Measurements from ENCODE around the gene GABBR2. TPM values are rescaled to one million over a fixed set of nuclear protein-coding genes. Genes with fewer than 3 reads are reported as not detected.
"Not testable (repeated sequence)": the region's sequence is repeated elsewhere in the genome, so short reads cannot be mapped to it uniquely, and the experiment has no call there.

GABBR2 gene
- total RNA-seq, 2 donors from 2014 or later = 1.2 to 1.3 TPM

DNA sequence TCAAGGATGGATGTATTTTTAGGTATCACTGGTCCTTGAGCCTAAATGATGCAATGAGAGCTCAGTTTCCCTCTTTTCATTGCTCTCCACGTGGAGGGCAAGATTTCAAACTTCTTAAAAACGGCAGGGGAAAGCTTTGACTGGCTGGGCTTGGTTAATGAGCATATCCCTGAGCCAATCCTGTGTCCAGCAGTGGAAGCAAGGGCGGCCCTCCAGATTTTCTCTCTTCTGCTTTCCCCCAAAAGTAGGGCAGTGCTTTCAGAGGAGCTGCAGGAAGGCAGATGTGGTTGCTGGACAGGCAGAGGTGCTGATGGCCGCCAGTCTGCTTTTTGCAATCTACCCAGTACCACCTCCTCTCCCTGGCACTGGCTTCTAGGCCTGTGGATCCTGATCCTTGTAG is 423.3 kb downstream of the GABBR2 start:
- H3K4me3 Mint-ChIP-seq = no peak overlapping the region
- H3K27ac Mint-ChIP-seq = no peak overlapping the region
- Histone ChIP-seq H3K36me3 (ENCODE audit: control insufficient read depth, insufficient read depth, low read length) (no peaks in the 10 kb centered on the region), H3K27ac (ENCODE audit: low read depth, low read length) (no peak overlapping the region), H3K9ac (ENCODE audit: extremely low read depth, low read length, poor library complexity, severe bottlenecking) (no peak overlapping the region), H3K9me3 (ENCODE audit: control insufficient read depth, low read length) (no peaks in the 10 kb centered on the region), H3K27me3 (ENCODE audit: control insufficient read depth, insufficient read depth, low read length, poor library complexity, severe bottlenecking) (no peaks in the 10 kb centered on the region), H3K4me1 (ENCODE audit: control insufficient read depth, insufficient read depth, low read length) (peaks cover 10% of the 10 kb centered on the region), H3K4me3 (ENCODE audit: low read length) (no peak overlapping the region)
- TF ChIP-seq, protein P1, sequence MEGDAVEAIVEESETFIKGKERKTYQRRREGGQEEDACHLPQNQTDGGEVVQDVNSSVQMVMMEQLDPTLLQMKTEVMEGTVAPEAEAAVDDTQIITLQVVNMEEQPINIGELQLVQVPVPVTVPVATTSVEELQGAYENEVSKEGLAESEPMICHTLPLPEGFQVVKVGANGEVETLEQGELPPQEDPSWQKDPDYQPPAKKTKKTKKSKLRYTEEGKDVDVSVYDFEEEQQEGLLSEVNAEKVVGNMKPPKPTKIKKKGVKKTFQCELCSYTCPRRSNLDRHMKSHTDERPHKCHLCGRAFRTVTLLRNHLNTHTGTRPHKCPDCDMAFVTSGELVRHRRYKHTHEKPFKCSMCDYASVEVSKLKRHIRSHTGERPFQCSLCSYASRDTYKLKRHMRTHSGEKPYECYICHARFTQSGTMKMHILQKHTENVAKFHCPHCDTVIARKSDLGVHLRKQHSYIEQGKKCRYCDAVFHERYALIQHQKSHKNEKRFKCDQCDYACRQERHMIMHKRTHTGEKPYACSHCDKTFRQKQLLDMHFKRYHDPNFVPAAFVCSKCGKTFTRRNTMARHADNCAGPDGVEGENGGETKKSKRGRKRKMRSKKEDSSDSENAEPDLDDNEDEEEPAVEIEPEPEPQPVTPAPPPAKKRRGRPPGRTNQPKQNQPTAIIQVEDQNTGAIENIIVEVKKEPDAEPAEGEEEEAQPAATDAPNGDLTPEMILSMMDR (conservative IDR thresholded peaks at IDR 0.05) = no peak
- H3K36me3 Mint-ChIP-seq (ENCODE audit: low read depth) = no peaks in the 10 kb centered on the region
- H3K4me1 Mint-ChIP-seq = peaks cover 26% of the 10 kb centered on the region
- WGBS, 2 experiments (ENCODE audit: insufficient coverage in 1 of 2, insufficient read length in 1 of 2) = 86 to 88% methylated on average over 4 of the region's 4 CpGs
- H3K9me3 Mint-ChIP-seq = no peaks in the 10 kb centered on the region
- DNase-seq = peak; percentile 57
- H3K27me3 Mint-ChIP-seq (ENCODE audit: insufficient read depth) = no peaks in the 10 kb centered on the region

GRCh38 chr9:98284754-98285153 is 424.0 kb downstream of the GABBR2 start:
- H3K36me3 ChIP-seq (ENCODE audit: control insufficient read depth, insufficient read depth, low read length) = no peaks in the 10 kb centered on the region
- no peaks in the 10 kb centered on the region for H3K27me3 Mint-ChIP-seq (ENCODE audit: insufficient read depth)
- TF ChIP-seq, protein P1 (conservative IDR thresholded peaks at IDR 0.05) = no peak
- peaks cover 17% of the 10 kb centered on the region for H3K4me1 ChIP-seq (ENCODE audit: control insufficient read depth, insufficient read depth, low read length)
- 93 to 100% methylated on average over 1 to 3 of the region's 3 CpGs for WGBS, 2 experiments (ENCODE audit: insufficient coverage in 1 of 2, insufficient read length in 1 of 2)
- H3K9me3 ChIP-seq (ENCODE audit: control insufficient read depth, low read length) = no peaks in the 10 kb centered on the region
- no peak overlapping the region for H3K27ac Mint-ChIP-seq
- no peak overlapping the region for H3K4me3 ChIP-seq (ENCODE audit: low read length)
- H3K36me3 Mint-ChIP-seq (ENCODE audit: low read depth) = no peaks in the 10 kb centered on the region
- H3K9ac ChIP-seq (ENCODE audit: extremely low read depth, low read length, poor library complexity, severe bottlenecking) = no peak overlapping the region
- H3K27me3 ChIP-seq (ENCODE audit: control insufficient read depth, insufficient read depth, low read length, poor library complexity, severe bottlenecking) = no peaks in the 10 kb centered on the region
- peaks cover 33% of the 10 kb centered on the region for H3K4me1 Mint-ChIP-seq
- no peaks in the 10 kb centered on the region for H3K9me3 Mint-ChIP-seq
- H3K4me3 Mint-ChIP-seq = no peak overlapping the region
- peak; percentile 48 for DNase-seq
- no peak overlapping the region for H3K27ac ChIP-seq (ENCODE audit: low read depth, low read length)

GRCh38 chr9:98283143-98283542 is 425.6 kb downstream of the GABBR2 start:
- not testable (repeated sequence) for H3K4me3 ChIP-seq (ENCODE audit: low read length); H3K27ac ChIP-seq (ENCODE audit: low read depth, low read length); H3K9me3 Mint-ChIP-seq; H3K27ac Mint-ChIP-seq; H3K27me3 ChIP-seq (ENCODE audit: control insufficient read depth, insufficient read depth, low read length, poor library complexity, severe bottlenecking); H3K36me3 ChIP-seq (ENCODE audit: control insufficient read depth, insufficient read depth, low read length); DNase-seq; H3K9me3 ChIP-seq (ENCODE audit: control insufficient read depth, low read length); H3K9ac ChIP-seq (ENCODE audit: extremely low read depth, low read length, poor library complexity, severe bottlenecking); H3K36me3 Mint-ChIP-seq (ENCODE audit: low read depth); H3K27me3 Mint-ChIP-seq (ENCODE audit: insufficient read depth); H3K4me3 Mint-ChIP-seq
- WGBS, 2 experiments (ENCODE audit: insufficient coverage in 1 of 2, insufficient read length in 1 of 2) = 93 to 95% methylated on average over 7 of the region's 7 CpGs
- H3K4me1 Mint-ChIP-seq = peaks cover 39% of the 10 kb centered on the region
- peaks cover 24% of the 10 kb centered on the region for H3K4me1 ChIP-seq (ENCODE audit: control insufficient read depth, insufficient read depth, low read length)

- Mint-ChIP-seq H3K4me1 (peaks cover 39% of the 10 kb centered on the region), H3K36me3 (ENCODE audit: low read depth) (no peaks in the 10 kb centered on the region)
- 93 to 100% methylated on average over 1 of the region's 1 CpG for WGBS, 2 experiments (ENCODE audit: insufficient coverage in 1 of 2, insufficient read length in 1 of 2)
These were observed 427.5 kb downstream of the GABBR2 start for GRCh38 chr9:98281281-98281680.

More at GRCh38 chr9:98281281-98281680, 427.5 kb downstream of the GABBR2 start:
- H3K4me3 ChIP-seq (ENCODE audit: low read length) = no peak overlapping the region
- TF ChIP-seq, protein P1 (conservative IDR thresholded peaks at IDR 0.05) = no peak
- Mint-ChIP-seq H3K27me3 (ENCODE audit: insufficient read depth) (peaks cover 4% of the 10 kb centered on the region), H3K4me3 (no peak overlapping the region), H3K9me3 (no peaks in the 10 kb centered on the region), H3K27ac (no peak overlapping the region)
- H3K4me1 ChIP-seq (ENCODE audit: control insufficient read depth, insufficient read depth, low read length) = peaks cover 24% of the 10 kb centered on the region
- H3K27me3 ChIP-seq (ENCODE audit: control insufficient read depth, insufficient read depth, low read length, poor library complexity, severe bottlenecking) = no peaks in the 10 kb centered on the region
- H3K27ac ChIP-seq (ENCODE audit: low read depth, low read length) = no peak overlapping the region
- no peaks in the 10 kb centered on the region for H3K9me3 ChIP-seq (ENCODE audit: control insufficient read depth, low read length)
- H3K9ac ChIP-seq (ENCODE audit: extremely low read depth, low read length, poor library complexity, severe bottlenecking) = no peak overlapping the region
- DNase-seq = no peak
- H3K36me3 ChIP-seq (ENCODE audit: control insufficient read depth, insufficient read depth, low read length) = no peaks in the 10 kb centered on the region
